GM12878 (cell line): ENCODE measurements around the gene CADM2. TPM values are rescaled to one million over a fixed set of nuclear protein-coding genes. Genes with fewer than 3 reads are reported as not detected.

Source experiments
- ATAC-seq: fragments of 200-7000 bp; cut with Tn5 transposase; 3 replicates; pipeline ENCODE4 v1.9.1; 2020; ENCODE audit warnings: mild to moderate bottlenecking, moderate library complexity
- BruUV-seq: library from RNA; stranded (reverse); fragments of 400-500 nt; replicated peaks from 2 replicates; lab custom pipeline; 2021; lab: Mats Ljungman, UMichigan
- CTCF ChIA-PET: fragments of 300-600 bp; sonication (Branson Sonifier 250); formaldehyde crosslinking; extraction: SDS; loops from one replicate; lab custom pipeline; 2021; ENCODE audit warnings: inconsistent platforms; lab: Yijun Ruan, JAX
- POLR2A ChIA-PET: fragments of 350-600 bp; formaldehyde crosslinking; extraction: SDS; loops from one replicate; lab custom pipeline; 2021; ENCODE audit warnings: inconsistent platforms; lab: Charles Lee
- RAD21 ChIA-PET: fragments of 300-600 bp; sonication (Branson Sonifier 250); formaldehyde crosslinking; loops from one replicate; lab custom pipeline; 2023; ENCODE audit warnings: antibody characterized with exemption; ENCODE audit not compliant: unreplicated experiment; lab: Charles Lee
- SMC1A ChIA-PET: fragments of 300-600 bp; sonication (Branson Sonifier 250); formaldehyde crosslinking; loops from one replicate; lab custom pipeline; 2023; ENCODE audit not compliant: unreplicated experiment, uncharacterized antibody; lab: Charles Lee
- DNase-seq: peaks from one replicate; pipeline ENCODE4 v3.0.0-alpha.2; 2011; ENCODE audit warnings: low read depth, low spot score
- FAIRE-seq: peaks from 3 replicates; lab custom pipeline; 2011; peaks lifted over from hg19 to GRCh38; lab: Jason Lieb, UNC
- H2AFZ ChIP-seq: 2 replicates; pipeline ENCODE4 v1.6.0; 2011; ENCODE audit warnings: low read depth, low read length, control low read depth; ENCODE audit not compliant: control insufficient read depth
- H3K27ac ChIP-seq: 2 replicates; pipeline ENCODE4 v1.5.1; 2011; ENCODE audit warnings: control low read depth; ENCODE audit not compliant: control insufficient read depth, insufficient read depth
- H3K27me3 ChIP-seq, 2 experiments: replicated peaks in 1 of 2; 2 replicates each; pipeline versions ENCODE4 v1.6.0 to v1.6.1; 2011; ENCODE audit warnings: low read length in 1 of 2; ENCODE audit not compliant: control insufficient read depth in 2 of 2, insufficient read depth in 2 of 2
- H3K36me3 ChIP-seq, 2 experiments: 2 replicates each; pipeline ENCODE4 v1.5.1; 2011; ENCODE audit warnings: low read length in 1 of 2; ENCODE audit not compliant: control insufficient read depth in 2 of 2, insufficient read depth in 2 of 2
- H3K4me1 ChIP-seq: 2 replicates; pipeline ENCODE4 v1.6.1; 2011; ENCODE audit warnings: mild to moderate bottlenecking, low read length, moderate library complexity, mixed read lengths; ENCODE audit not compliant: control insufficient read depth, insufficient read depth
- H3K4me2 ChIP-seq: 2 replicates; pipeline ENCODE4 v1.6.0; 2011; ENCODE audit warnings: control low read depth; ENCODE audit not compliant: control insufficient read depth, insufficient read depth
- H3K4me3 ChIP-seq: fragments of 200-600 bp; sonication (generic); 2 replicates; pipeline ENCODE4 v1.5.1; 2016
- H3K79me2 ChIP-seq: 2 replicates; pipeline ENCODE4 v1.6.0; 2011; ENCODE audit warnings: low read length; ENCODE audit not compliant: control insufficient read depth, insufficient read depth
- H3K9ac ChIP-seq: 2 replicates; pipeline ENCODE4 v1.8.0; 2011; ENCODE audit warnings: low read length, control low read depth, mixed read lengths; ENCODE audit not compliant: control insufficient read depth, insufficient read depth
- H3K9me3 ChIP-seq: replicated peaks from 3 replicates; pipeline ENCODE4 v1.5.1; 2011; ENCODE audit warnings: mild to moderate bottlenecking, low read length; ENCODE audit not compliant: control insufficient read depth, insufficient read depth
- H4K20me1 ChIP-seq: 2 replicates; pipeline ENCODE4 v1.6.0; 2011; ENCODE audit not compliant: control insufficient read depth, insufficient read depth
- CHD1 ChIP-seq: IDR thresholded peaks from 2 replicates; pipeline ENCODE4 v1.6.1; 2012; ENCODE audit warnings: low read depth, low read length, improper control_type of control experiment
- MTA3 ChIP-seq: IDR thresholded peaks from 2 replicates; pipeline ENCODE4 v1.6.1; 2012; ENCODE audit warnings: low read length, inconsistent platforms, borderline replicate concordance
- NBN ChIP-seq: fragments of 450-650 bp; IDR thresholded peaks from 2 replicates; pipeline ENCODE4 v1.6.1; 2016
- POLR2AphosphoS5 ChIP-seq: IDR thresholded peaks from 2 replicates; pipeline ENCODE4 v1.6.1; 2011; ENCODE audit warnings: mild to moderate bottlenecking, low read length, inconsistent platforms
- RAD51 ChIP-seq: fragments of 450-650 bp; IDR thresholded peaks from 2 replicates; pipeline ENCODE4 v1.6.1; 2016; ENCODE audit warnings: moderate library complexity, mild to moderate bottlenecking, inconsistent platforms
- RELA ChIP-seq: fragments of 450-650 bp; IDR thresholded peaks from 2 replicates; pipeline ENCODE4 v1.8.0; 2014; ENCODE audit warnings: borderline replicate concordance; ENCODE audit not compliant: partially characterized antibody
- RUNX3 ChIP-seq: IDR thresholded peaks from 2 replicates; pipeline ENCODE4 v1.6.1; 2012; ENCODE audit warnings: low read length, inconsistent platforms
- TCF12 ChIP-seq: IDR thresholded peaks from 2 replicates; pipeline ENCODE4 v1.6.1; 2011; ENCODE audit warnings: low read depth, mild to moderate bottlenecking, low read length
- ZNF217 ChIP-seq: fragments of 450-650 bp; IDR thresholded peaks from 2 replicates; pipeline ENCODE4 v1.6.1; 2017; ENCODE audit warnings: antibody characterized with exemption, mild to moderate bottlenecking
- ZNF274 ChIP-seq: IDR thresholded peaks from one replicate; pipeline ENCODE4 v1.8.0; 2011; ENCODE audit not compliant: insufficient read length, insufficient read depth
- WGBS: methylation state at CpG from one replicate; pipeline ENCODE4 v1.1.6; 2016; ENCODE audit warnings: low lambda C conversion rate; ENCODE audit not compliant: insufficient replicate concordance, insufficient coverage; ENCODE audit errors: missing lambda C conversion rate; 5-methylcytosine and 5-hydroxymethylcytosine counted together
- in situ Hi-C: fragments of 300-500 bp; cut with MboI; formaldehyde crosslinking; loops from 9 replicates; pipeline ENCODE4 v1.14.3; 2018; ENCODE audit warnings: mixed read lengths
- intact Hi-C: fragments of 100-400 bp; cut with micrococcal nuclease; formaldehyde crosslinking; loops from one replicate; pipeline ENCODE4 v1.14.2; 2022; ENCODE audit not compliant: unreplicated experiment
- polyA plus RNA-seq, 11 experiments: library from polyadenylated mRNA; depleted of rRNA in 4 of 11; unstranded in 6 of 11; stranded (reverse) in 5 of 11; fragments of >200 nt; fragmentation: Nextera tagmentation in 4 of 11; fragmentation: Illumina TruSeq in 1 of 11; extraction: Ambion mirVana in 4 of 11; extraction: Trizol in 1 of 11; gene quantifications; 1 replicate in 1 of 11; 2 replicates in 10 of 11; pipeline versions ENCODE4 v1.2.1 to v1.2.3, GENCODE V29; 2011 to 2016; ENCODE audit warnings: inconsistent platforms in 2 of 11, missing spikeins in 2 of 11, low read depth in 1 of 11
- total RNA-seq, 4 experiments: library from RNA; depleted of rRNA in 3 of 4; stranded (reverse); fragments of >200 nt in 3 of 4; fragmentation: Illumina TruSeq in 1 of 4; extraction: Trizol in 1 of 4; gene quantifications; 2 replicates each; pipeline versions ENCODE4 v1.2.1 to v1.2.3, GENCODE V29; 2013 to 2021
- TF ChIP-seq, protein P1 (sequence below): IDR thresholded peaks from 2 replicates; pipeline ENCODE4 v1.6.1; 2011; ENCODE audit warnings: borderline replicate concordance, low read depth, mild to moderate bottlenecking, moderate library complexity, low read length; ENCODE audit not compliant: insufficient read depth, poor library complexity, severe bottlenecking
- TF ChIP-seq, protein P2 (sequence below), 3 experiments: IDR thresholded peaks in 2 of 3; conservative IDR thresholded peaks in 1 of 3; 2 replicates each; pipeline ENCODE4 v1.5.1; 2011; ENCODE audit warnings: low read depth in 3 of 3, low read length in 3 of 3, mild to moderate bottlenecking in 3 of 3, control low read depth in 2 of 3, moderate library complexity in 2 of 3, inconsistent platforms in 1 of 3, mixed read lengths in 1 of 3; ENCODE audit not compliant: control insufficient read depth in 2 of 3, insufficient read depth in 1 of 3; ENCODE audit errors: extremely low read depth in 1 of 3
- TF ChIP-seq, protein P3 (sequence below): fragments of 450-650 bp; IDR thresholded peaks from 2 replicates; pipeline ENCODE4 v1.6.1; 2017; ENCODE audit warnings: antibody characterized with exemption, mild to moderate bottlenecking, moderate library complexity

The CADM2 gene
- total and polyA plus RNA-seq, 10 of the 15 experiments (the other 5 are each of a cell fraction or from before 2014, with no cell fraction given) = 0.13 TPM; not detected in 9

DNA sequence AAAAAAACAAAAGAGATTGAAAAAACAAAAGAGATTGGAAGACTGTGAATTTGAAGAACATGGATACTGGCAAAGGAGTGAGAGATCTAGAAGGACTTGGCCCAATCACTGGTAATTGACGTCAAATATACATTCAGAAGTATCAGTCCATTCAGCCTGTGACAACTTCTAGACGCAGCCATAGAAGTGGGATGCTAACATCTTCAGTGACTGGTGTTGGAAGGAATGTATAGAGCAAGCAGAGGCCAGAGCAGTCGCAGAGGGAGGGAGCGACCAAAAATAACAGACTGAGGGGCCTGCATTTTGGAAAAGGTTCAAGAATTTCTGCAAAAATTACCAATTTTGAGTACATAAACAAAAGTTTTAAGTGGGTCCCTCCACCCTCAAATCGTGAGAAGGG, 473.3 kb downstream of the CADM2 start (continued):
- TF ChIP-seq, protein P1, sequence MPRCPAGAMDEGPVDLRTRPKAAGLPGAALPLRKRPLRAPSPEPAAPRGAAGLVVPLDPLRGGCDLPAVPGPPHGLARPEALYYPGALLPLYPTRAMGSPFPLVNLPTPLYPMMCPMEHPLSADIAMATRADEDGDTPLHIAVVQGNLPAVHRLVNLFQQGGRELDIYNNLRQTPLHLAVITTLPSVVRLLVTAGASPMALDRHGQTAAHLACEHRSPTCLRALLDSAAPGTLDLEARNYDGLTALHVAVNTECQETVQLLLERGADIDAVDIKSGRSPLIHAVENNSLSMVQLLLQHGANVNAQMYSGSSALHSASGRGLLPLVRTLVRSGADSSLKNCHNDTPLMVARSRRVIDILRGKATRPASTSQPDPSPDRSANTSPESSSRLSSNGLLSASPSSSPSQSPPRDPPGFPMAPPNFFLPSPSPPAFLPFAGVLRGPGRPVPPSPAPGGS = no peak
- TF ChIP-seq, protein P2, sequence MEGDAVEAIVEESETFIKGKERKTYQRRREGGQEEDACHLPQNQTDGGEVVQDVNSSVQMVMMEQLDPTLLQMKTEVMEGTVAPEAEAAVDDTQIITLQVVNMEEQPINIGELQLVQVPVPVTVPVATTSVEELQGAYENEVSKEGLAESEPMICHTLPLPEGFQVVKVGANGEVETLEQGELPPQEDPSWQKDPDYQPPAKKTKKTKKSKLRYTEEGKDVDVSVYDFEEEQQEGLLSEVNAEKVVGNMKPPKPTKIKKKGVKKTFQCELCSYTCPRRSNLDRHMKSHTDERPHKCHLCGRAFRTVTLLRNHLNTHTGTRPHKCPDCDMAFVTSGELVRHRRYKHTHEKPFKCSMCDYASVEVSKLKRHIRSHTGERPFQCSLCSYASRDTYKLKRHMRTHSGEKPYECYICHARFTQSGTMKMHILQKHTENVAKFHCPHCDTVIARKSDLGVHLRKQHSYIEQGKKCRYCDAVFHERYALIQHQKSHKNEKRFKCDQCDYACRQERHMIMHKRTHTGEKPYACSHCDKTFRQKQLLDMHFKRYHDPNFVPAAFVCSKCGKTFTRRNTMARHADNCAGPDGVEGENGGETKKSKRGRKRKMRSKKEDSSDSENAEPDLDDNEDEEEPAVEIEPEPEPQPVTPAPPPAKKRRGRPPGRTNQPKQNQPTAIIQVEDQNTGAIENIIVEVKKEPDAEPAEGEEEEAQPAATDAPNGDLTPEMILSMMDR (IDR thresholded peaks at IDR 0.05 in 2 of 3, conservative IDR thresholded peaks at IDR 0.05 in 1 of 3; ENCODE audit: control insufficient read depth in 2 of 3, extremely low read depth in 1 of 3, insufficient read depth in 1 of 3, low read depth in 3 of 3, low read length in 3 of 3) = no peak
- no peak for TF ChIP-seq ZNF274
- TF ChIP-seq, all 136 proteins: peak for 0

DNA sequence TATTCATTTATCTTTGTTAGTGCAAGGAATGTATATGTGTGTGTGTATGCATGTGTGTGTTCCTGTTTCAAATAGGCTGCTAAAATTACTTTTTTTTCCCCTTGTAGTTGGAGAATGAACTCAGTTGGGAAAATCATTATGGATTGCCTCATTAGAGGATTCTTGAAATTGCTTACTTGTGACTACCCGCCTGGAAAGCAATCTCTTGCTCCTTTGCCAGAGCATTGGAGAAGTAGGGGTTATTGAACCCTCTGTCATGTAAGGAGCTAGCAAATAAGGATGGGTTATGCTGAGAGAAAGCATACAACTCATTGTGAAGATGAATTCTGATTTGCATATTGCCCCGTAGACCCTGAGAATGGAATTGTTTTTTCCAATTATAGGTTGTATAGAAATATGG, 474.5 kb downstream of the CADM2 start:
- SMC1A ChIA-PET = interaction anchor here (1.2 kb wide), 1 partner anchor 16 kb away, joined by 3 read pairs; no protein-coding TSS in a partner anchor
- FAIRE-seq = no peak
- no TSS peak for BruUV-seq

More for the DNA sequence above, 474.5 kb downstream of the CADM2 start:
- TF ChIP-seq RUNX3 (no peak), NBN (no peak), RELA (no peak), CHD1 (no peak), ZNF217 (no peak), MTA3 (no peak), TCF12 (no peak), RAD51 (no peak), POLR2AphosphoS5 (no peak)
- TF ChIP-seq, protein P3, sequence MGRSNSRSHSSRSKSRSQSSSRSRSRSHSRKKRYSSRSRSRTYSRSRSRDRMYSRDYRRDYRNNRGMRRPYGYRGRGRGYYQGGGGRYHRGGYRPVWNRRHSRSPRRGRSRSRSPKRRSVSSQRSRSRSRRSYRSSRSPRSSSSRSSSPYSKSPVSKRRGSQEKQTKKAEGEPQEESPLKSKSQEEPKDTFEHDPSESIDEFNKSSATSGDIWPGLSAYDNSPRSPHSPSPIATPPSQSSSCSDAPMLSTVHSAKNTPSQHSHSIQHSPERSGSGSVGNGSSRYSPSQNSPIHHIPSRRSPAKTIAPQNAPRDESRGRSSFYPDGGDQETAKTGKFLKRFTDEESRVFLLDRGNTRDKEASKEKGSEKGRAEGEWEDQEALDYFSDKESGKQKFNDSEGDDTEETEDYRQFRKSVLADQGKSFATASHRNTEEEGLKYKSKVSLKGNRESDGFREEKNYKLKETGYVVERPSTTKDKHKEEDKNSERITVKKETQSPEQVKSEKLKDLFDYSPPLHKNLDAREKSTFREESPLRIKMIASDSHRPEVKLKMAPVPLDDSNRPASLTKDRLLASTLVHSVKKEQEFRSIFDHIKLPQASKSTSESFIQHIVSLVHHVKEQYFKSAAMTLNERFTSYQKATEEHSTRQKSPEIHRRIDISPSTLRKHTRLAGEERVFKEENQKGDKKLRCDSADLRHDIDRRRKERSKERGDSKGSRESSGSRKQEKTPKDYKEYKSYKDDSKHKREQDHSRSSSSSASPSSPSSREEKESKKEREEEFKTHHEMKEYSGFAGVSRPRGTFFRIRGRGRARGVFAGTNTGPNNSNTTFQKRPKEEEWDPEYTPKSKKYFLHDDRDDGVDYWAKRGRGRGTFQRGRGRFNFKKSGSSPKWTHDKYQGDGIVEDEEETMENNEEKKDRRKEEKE = no peak
- CTCF ChIA-PET = no interaction called here
- in situ Hi-C loops = no loop called here
- no peak for ATAC-seq
- RAD21 ChIA-PET = no interaction called here
- no peaks in the 10 kb centered on the region for H3K36me3 ChIP-seq
- no peak overlapping the region for H3K4me2 ChIP-seq
- WGBS = 61% methylated on average over 2 of the region's 2 CpGs
- H3K4me1 ChIP-seq = no peaks in the 10 kb centered on the region
- no peaks in the 10 kb centered on the region for H3K9me3 ChIP-seq
- POLR2A ChIA-PET = no interaction called here
- H2AFZ ChIP-seq = no peak overlapping the region
- no peaks in the 10 kb centered on the region for H4K20me1 ChIP-seq
- no peak overlapping the region for H3K27ac ChIP-seq
- H3K79me2 ChIP-seq = no peaks in the 10 kb centered on the region
- intact Hi-C loops = no loop called here
- no peak overlapping the region for H3K9ac ChIP-seq
- no peaks in the 10 kb centered on the region for H3K27me3 ChIP-seq
- DNase-seq = no peak
- H3K4me3 ChIP-seq = no peak overlapping the region
